Neuronal stem cell (in vitro differentiated cells): ENCODE data around the gene SCN10A.

ENCODE experiments used
- DNase-seq: peaks from one replicate; pipeline ENCODE4 v3.0.0-alpha.2; 2013; ENCODE audit warnings: low spot score
- H2AFZ ChIP-seq: one replicate; pipeline ENCODE4 v1.6.1; 2013; ENCODE audit warnings: mild to moderate bottlenecking, low read length, inconsistent platforms
- H2AK5ac ChIP-seq: 2 replicates; pipeline ENCODE4 v1.6.1; 2013; ENCODE audit warnings: low read depth, mild to moderate bottlenecking, inconsistent platforms, low read length, moderate library complexity, mixed read lengths
- H2BK120ac ChIP-seq: 2 replicates; pipeline ENCODE4 v1.6.1; 2013; ENCODE audit warnings: low read depth, mild to moderate bottlenecking, inconsistent platforms, low read length, moderate library complexity, mixed read lengths
- H2BK12ac ChIP-seq: one replicate; pipeline ENCODE4 v1.6.1; 2013; ENCODE audit warnings: low read length, inconsistent platforms
- H2BK15ac ChIP-seq: 2 replicates; pipeline ENCODE4 v1.6.1; 2013; ENCODE audit warnings: mild to moderate bottlenecking, low read length, inconsistent platforms, mixed read lengths
- H2BK5ac ChIP-seq: one replicate; pipeline ENCODE4 v1.6.1; 2013; ENCODE audit warnings: inconsistent platforms, mild to moderate bottlenecking, low read length, moderate library complexity
- H3K14ac ChIP-seq: one replicate; pipeline ENCODE4 v1.6.1; 2013; ENCODE audit warnings: low read length, inconsistent platforms
- H3K18ac ChIP-seq: 2 replicates; pipeline ENCODE4 v1.6.1; 2013; ENCODE audit warnings: low read length, inconsistent platforms
- H3K23ac ChIP-seq: 2 replicates; pipeline ENCODE4 v1.6.1; 2013; ENCODE audit warnings: low read depth, mild to moderate bottlenecking, mixed read lengths, low read length, inconsistent platforms; ENCODE audit not compliant: poor library complexity
- H3K27ac ChIP-seq: replicated peaks from 3 replicates; pipeline ENCODE4 v1.5.1; 2013; ENCODE audit warnings: low read length, inconsistent platforms
- H3K27me3 ChIP-seq, 3 experiments: 2 replicates each; pipeline ENCODE4 v1.6.1; 2013; ENCODE audit warnings: low read length in 3 of 3, mild to moderate bottlenecking in 2 of 3, inconsistent platforms in 1 of 3, low read depth in 1 of 3, mixed read lengths in 1 of 3, moderate library complexity in 1 of 3; ENCODE audit not compliant: control insufficient read depth in 3 of 3, insufficient read depth in 3 of 3
- H3K36me3 ChIP-seq, 2 donors: replicated peaks in 1 of 2; 2 replicates each; pipeline ENCODE4 v1.6.1; 2013; ENCODE audit warnings: low read length in 2 of 2; ENCODE audit not compliant: control insufficient read depth in 2 of 2, insufficient read depth in 2 of 2
- H3K4ac ChIP-seq: 2 replicates; pipeline ENCODE4 v1.6.1; 2013; ENCODE audit warnings: inconsistent platforms, mild to moderate bottlenecking, low read length, moderate library complexity
- H3K4me1 ChIP-seq, 2 donors: 1 replicate in 1 of 2; 2 replicates in 1 of 2; pipeline ENCODE4 v1.6.1; 2013; ENCODE audit warnings: low read length in 2 of 2, low read depth in 1 of 2; ENCODE audit not compliant: control insufficient read depth in 2 of 2, insufficient read depth in 1 of 2
- H3K4me2 ChIP-seq: one replicate; pipeline ENCODE4 v1.6.1; 2013; ENCODE audit warnings: mild to moderate bottlenecking, low read length, inconsistent platforms; ENCODE audit not compliant: insufficient read depth, poor library complexity, severe bottlenecking
- H3K4me3 ChIP-seq, 2 donors: 2 replicates each; pipeline ENCODE4 v1.5.1; 2013; ENCODE audit warnings: low read length in 2 of 2, mild to moderate bottlenecking in 2 of 2, inconsistent platforms in 1 of 2, moderate library complexity in 1 of 2
- H3K79me1 ChIP-seq: one replicate; pipeline ENCODE4 v1.6.1; 2013; ENCODE audit warnings: low read depth, mild to moderate bottlenecking, inconsistent platforms, low read length, moderate library complexity
- H3K9ac ChIP-seq: one replicate; pipeline ENCODE4 v1.6.1; 2013; ENCODE audit warnings: mild to moderate bottlenecking, low read depth, low read length, inconsistent platforms; ENCODE audit not compliant: poor library complexity
- H3K9me3 ChIP-seq, 2 donors: replicated peaks in 1 of 2; 2 replicates each; pipeline versions ENCODE3 to v1.6.1; 2013; ENCODE audit warnings: low read length in 2 of 2, mild to moderate bottlenecking in 2 of 2, inconsistent platforms in 1 of 2, low read depth in 1 of 2, mixed read lengths in 1 of 2, moderate library complexity in 1 of 2; ENCODE audit not compliant: control insufficient read depth in 2 of 2, insufficient read depth in 1 of 2
- H4K8ac ChIP-seq: one replicate; pipeline ENCODE4 v1.6.1; 2013; ENCODE audit warnings: low read depth, mild to moderate bottlenecking, inconsistent platforms, low read length, moderate library complexity
- H4K91ac ChIP-seq: one replicate; pipeline ENCODE4 v1.6.1; 2013; ENCODE audit warnings: low read length, low read depth, mild to moderate bottlenecking, inconsistent platforms; ENCODE audit not compliant: poor library complexity
- whole genome bisulfite sequencing, 2 donors: extraction: QIAGEN DNeasy Blood & Tissue Kit; methylation state at CpG; one replicate each; pipeline ENCODE4 v1.1.7; 2013; ENCODE audit warnings: missing lambda C conversion rate in 2 of 2, mixed read lengths in 1 of 2; ENCODE audit not compliant: insufficient read length in 2 of 2, insufficient replicate concordance in 1 of 2; ENCODE audit errors: extremely low coverage in 2 of 2; 5-methylcytosine and 5-hydroxymethylcytosine counted together

SCN10A gene

GRCh38 chr3:38738630-38739395, 77.2 kb downstream of the SCN10A start:
- H3K9me3 ChIP-seq = no peaks in the 10 kb centered on the region
- H3K27ac ChIP-seq = no peak overlapping the region
- H2AFZ ChIP-seq = no peak overlapping the region
- H3K4me1 ChIP-seq = no peaks in the 10 kb centered on the region
- H3K23ac ChIP-seq = no peak overlapping the region
- H2BK15ac ChIP-seq = no peak overlapping the region
- no peak overlapping the region for H4K8ac ChIP-seq
- no peak overlapping the region for H2BK120ac ChIP-seq
- no peak overlapping the region for H3K4ac ChIP-seq
- no peak overlapping the region for H2BK12ac ChIP-seq
- no peak overlapping the region for H4K91ac ChIP-seq
- H3K14ac ChIP-seq = no peak overlapping the region
- H3K27me3 ChIP-seq = no peaks in the 10 kb centered on the region
- H3K9ac ChIP-seq = no peak overlapping the region
- no peak overlapping the region for H2BK5ac ChIP-seq
- H3K4me3 ChIP-seq = no peak overlapping the region
- no peak overlapping the region for H3K18ac ChIP-seq
- no peaks in the 10 kb centered on the region for H3K79me1 ChIP-seq
- no peak overlapping the region for H2AK5ac ChIP-seq
- H3K4me2 ChIP-seq = no peak overlapping the region
- peak; percentile 58 for DNase-seq
- no CpG with 5 or more reads among the region's 13 CpGs for WGBS, 2 donors
- H3K36me3 ChIP-seq = no peaks in the 10 kb centered on the region

DNA sequence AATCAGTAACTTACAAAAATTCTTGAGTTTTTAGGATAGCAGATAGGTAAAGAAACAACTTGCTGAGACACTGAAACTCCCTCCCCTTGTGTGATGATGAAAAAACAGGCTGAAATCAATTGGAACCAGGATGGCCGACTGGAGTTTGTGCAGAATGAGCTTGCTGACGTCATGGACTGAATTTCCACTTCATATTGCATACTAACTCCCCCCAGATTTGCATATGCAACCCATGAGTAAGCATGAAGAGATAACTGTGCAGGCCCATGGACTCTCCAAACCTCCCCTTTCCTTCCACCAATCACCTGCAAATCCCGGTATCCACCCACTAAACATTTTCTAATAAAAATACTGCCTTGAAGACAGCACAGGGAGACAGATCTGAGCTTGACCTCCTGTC, 84.5 kb downstream of the SCN10A start:
- Histone ChIP-seq H3K4me3 (no peak overlapping the region), H3K27me3 (no peaks in the 10 kb centered on the region), H2AFZ (no peak overlapping the region), H2AK5ac (no peak overlapping the region), H2BK15ac (no peak overlapping the region), H3K27ac (no peak overlapping the region), H3K23ac (no peak overlapping the region), H2BK120ac (no peak overlapping the region), H2BK12ac (no peak overlapping the region), H2BK5ac (no peak overlapping the region), H3K4me1 (no peaks in the 10 kb centered on the region), H4K8ac (no peak overlapping the region), H3K9ac (no peak overlapping the region), H3K36me3 (no peaks in the 10 kb centered on the region), H3K14ac (no peak overlapping the region), H3K4ac (no peak overlapping the region), H3K79me1 (no peaks in the 10 kb centered on the region), H3K18ac (no peak overlapping the region), H4K91ac (no peak overlapping the region), H3K9me3 (no peaks in the 10 kb centered on the region), H3K4me2 (no peak overlapping the region)
- WGBS, 2 donors = no CpG with 5 or more reads among the region's 3 CpGs
- no peak for DNase-seq

DNA sequence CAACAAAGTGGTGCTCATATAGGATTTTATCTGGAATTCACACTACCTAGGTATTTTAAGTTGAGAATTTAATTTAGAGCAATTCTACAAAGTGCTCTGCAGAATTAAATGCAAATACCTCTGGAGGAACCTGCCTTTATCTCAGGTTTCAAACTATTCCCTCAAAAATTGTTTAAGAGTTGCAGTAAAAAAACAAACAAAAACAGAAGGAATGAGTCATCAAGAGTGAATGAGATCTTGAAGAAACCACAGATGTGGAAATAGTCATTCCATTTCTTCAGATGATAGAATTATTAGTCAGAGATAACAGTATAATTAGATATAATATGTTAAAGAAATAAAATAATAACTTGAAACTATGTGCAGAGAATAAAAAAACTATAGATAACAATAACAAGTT, 85.7 kb downstream of the SCN10A start:
- H2BK120ac ChIP-seq = no peak overlapping the region
- H3K4me3 ChIP-seq = no peak overlapping the region
- no peak overlapping the region for H2BK15ac ChIP-seq
- no peak overlapping the region for H3K27ac ChIP-seq
- no peak overlapping the region for H3K9ac ChIP-seq
- no peak for DNase-seq
- H3K4me1 ChIP-seq = no peaks in the 10 kb centered on the region
- no peak overlapping the region for H4K8ac ChIP-seq
- H2AK5ac ChIP-seq = no peak overlapping the region
- H3K18ac ChIP-seq = no peak overlapping the region
- H3K36me3 ChIP-seq = no peaks in the 10 kb centered on the region
- H2AFZ ChIP-seq = no peak overlapping the region
- H4K91ac ChIP-seq = no peak overlapping the region
- H2BK12ac ChIP-seq = no peak overlapping the region
- no peak overlapping the region for H3K23ac ChIP-seq
- no peak overlapping the region for H3K14ac ChIP-seq
- no peak overlapping the region for H2BK5ac ChIP-seq
- H3K4me2 ChIP-seq = no peak overlapping the region
- H3K9me3 ChIP-seq = no peaks in the 10 kb centered on the region
- no peaks in the 10 kb centered on the region for H3K27me3 ChIP-seq
- H3K79me1 ChIP-seq = no peaks in the 10 kb centered on the region
- no peak overlapping the region for H3K4ac ChIP-seq

- H3K27ac ChIP-seq = no peak overlapping the region
- H4K91ac ChIP-seq = no peak overlapping the region
- H2BK120ac ChIP-seq = no peak overlapping the region
- peaks cover 0 to 3% (median 0%) of the 10 kb centered on the region in 3 experiments for H3K27me3 ChIP-seq
- H3K14ac ChIP-seq = no peak overlapping the region
- no peak overlapping the region for H4K8ac ChIP-seq
- H2AK5ac ChIP-seq = no peak overlapping the region
- H3K4me1 ChIP-seq = no peaks in the 10 kb centered on the region
- H3K4ac ChIP-seq = no peak overlapping the region
- no peak overlapping the region for H3K4me3 ChIP-seq
- H3K23ac ChIP-seq = no peak overlapping the region
- H2BK15ac ChIP-seq = no peak overlapping the region
- no peak overlapping the region for H3K9ac ChIP-seq
- no peaks in the 10 kb centered on the region for H3K36me3 ChIP-seq
- no peak overlapping the region for H2BK5ac ChIP-seq
- no peak overlapping the region for H2BK12ac ChIP-seq
- H3K4me2 ChIP-seq = no peak overlapping the region
- no peak overlapping the region for H2AFZ ChIP-seq
- no peak for DNase-seq
- no CpG with 5 or more reads among the region's 1 CpG for WGBS, 2 donors
- H3K79me1 ChIP-seq = no peaks in the 10 kb centered on the region
- H3K9me3 ChIP-seq = no peaks in the 10 kb centered on the region
- H3K18ac ChIP-seq = no peak overlapping the region
Observed at GRCh38 chr3:38728008-38728407, 88.0 kb downstream of the SCN10A start.
